A673 (cell line): ENCODE results near the gene SNRNP25. TPM values are rescaled to one million over a fixed set of nuclear protein-coding genes. Genes with fewer than 3 reads are reported as not detected.

Source experiments
- BruUV-seq: library from RNA; stranded (reverse); fragments of 400-500 nt; replicated peaks from 2 replicates; lab custom pipeline; 2021; lab: Mats Ljungman, UMichigan
- CTCF ChIA-PET: fragments of 300-600 bp; sonication (Branson Sonifier 250); formaldehyde crosslinking; loops from one replicate; lab custom pipeline; 2022; ENCODE audit warnings: antibody characterized with exemption; lab: Charles Lee
- POLR2A ChIA-PET: fragments of 300-600 bp; sonication (Branson Sonifier 250); formaldehyde crosslinking; loops from one replicate; lab custom pipeline; 2022; ENCODE audit warnings: antibody characterized with exemption; ENCODE audit not compliant: low non-redundant PET; lab: Charles Lee
- DNase-seq: peaks from one replicate; pipeline ENCODE4 v3.0.0-alpha.2; 2015; ENCODE audit warnings: low spot score
- H3K27ac ChIP-seq: fragments of 200-600 bp; sonication (generic); 2 replicates; pipeline ENCODE4 v1.5.1; 2016; ENCODE audit warnings: mixed run types, low read depth, mild to moderate bottlenecking, mixed read lengths, antibody characterized with exemption, low read length; ENCODE audit not compliant: poor library complexity, severe bottlenecking
- H3K27me3 ChIP-seq: fragments of 200-600 bp; sonication (generic); replicated peaks from 2 replicates; pipeline ENCODE4 v1.6.1; 2017; ENCODE audit warnings: mixed run types, low read depth, mild to moderate bottlenecking, mixed read lengths, antibody characterized with exemption, low read length; ENCODE audit not compliant: insufficient read depth, poor library complexity
- H3K36me3 ChIP-seq: fragments of 200-600 bp; sonication (generic); 2 replicates; pipeline ENCODE4 v1.6.1; 2016; ENCODE audit warnings: mixed run types, mild to moderate bottlenecking, mixed read lengths, antibody characterized with exemption, low read length; ENCODE audit not compliant: insufficient read depth, poor library complexity, severe bottlenecking
- H3K4me1 ChIP-seq: fragments of 200-600 bp; sonication (generic); 2 replicates; pipeline ENCODE4 v1.6.1; 2017; ENCODE audit warnings: mixed run types, mild to moderate bottlenecking, mixed read lengths, antibody characterized with exemption, low read length; ENCODE audit not compliant: insufficient read depth, poor library complexity, severe bottlenecking
- H3K4me3 ChIP-seq: fragments of 200-600 bp; sonication (generic); 2 replicates; pipeline ENCODE4 v1.5.1; 2016; ENCODE audit warnings: low read depth, mixed run types, mild to moderate bottlenecking, mixed read lengths, low read length; ENCODE audit not compliant: poor library complexity, severe bottlenecking
- H3K9me3 ChIP-seq: fragments of 200-600 bp; sonication (generic); 2 replicates; pipeline ENCODE4 v1.6.1; 2016; ENCODE audit warnings: mixed run types, low read depth, mild to moderate bottlenecking, mixed read lengths, antibody characterized with exemption, low read length; ENCODE audit not compliant: poor library complexity, severe bottlenecking
- EZH2 ChIP-seq: fragments of 200-600 bp; sonication (generic); IDR thresholded peaks from 2 replicates; pipeline ENCODE4 v1.6.1; 2017; ENCODE audit warnings: borderline replicate concordance, low read depth, mild to moderate bottlenecking, mixed read lengths, antibody characterized with exemption, low read length; ENCODE audit not compliant: poor library complexity, severe bottlenecking
- intact Hi-C: fragments of 100-400 bp; cut with micrococcal nuclease; formaldehyde crosslinking; loops from one replicate; pipeline ENCODE4 v1.10.0; 2022; ENCODE audit not compliant: unreplicated experiment
- total RNA-seq: library from RNA; stranded (reverse); gene quantifications from 2 replicates; pipeline ENCODE4 v1.2.3, GENCODE V29; 2021
- TF ChIP-seq, protein P1 (sequence below): fragments of 300-800, 200-600 bp; sonication (generic); conservative IDR thresholded peaks from 2 replicates; pipeline ENCODE4 v1.5.1; 2017; ENCODE audit warnings: low read depth, mild to moderate bottlenecking, antibody characterized with exemption, low read length, moderate library complexity, mixed read lengths

Gene SNRNP25
- total RNA-seq, 1 experiment from 2014 or later: 54.9 TPM

DNA sequence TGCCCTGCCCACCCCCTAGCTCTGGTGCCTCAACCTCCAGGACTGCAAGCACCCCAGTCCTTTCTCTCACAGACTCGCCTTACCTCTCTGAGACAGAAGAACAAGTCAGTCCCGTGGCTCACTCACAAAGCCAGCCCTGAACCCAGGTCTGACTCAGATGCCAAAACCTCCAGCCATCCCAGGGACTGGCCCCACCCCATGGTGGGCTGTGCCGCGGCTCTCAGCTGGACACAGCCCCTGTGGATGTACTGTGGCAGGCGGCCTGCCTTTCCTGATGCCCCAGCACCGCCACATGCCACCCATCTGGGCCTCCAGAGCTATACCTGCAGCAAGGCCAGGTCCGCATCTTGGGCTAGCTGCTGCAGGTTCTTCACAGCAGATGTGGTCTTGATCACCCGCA is 44.2 kb downstream of the SNRNP25 start:
- no peak overlapping the region for H3K4me3 ChIP-seq
- no peaks in the 10 kb centered on the region for H3K27me3 ChIP-seq
- DNase-seq: no peak
- TF ChIP-seq EZH2: no peak
- TF ChIP-seq, protein P1, sequence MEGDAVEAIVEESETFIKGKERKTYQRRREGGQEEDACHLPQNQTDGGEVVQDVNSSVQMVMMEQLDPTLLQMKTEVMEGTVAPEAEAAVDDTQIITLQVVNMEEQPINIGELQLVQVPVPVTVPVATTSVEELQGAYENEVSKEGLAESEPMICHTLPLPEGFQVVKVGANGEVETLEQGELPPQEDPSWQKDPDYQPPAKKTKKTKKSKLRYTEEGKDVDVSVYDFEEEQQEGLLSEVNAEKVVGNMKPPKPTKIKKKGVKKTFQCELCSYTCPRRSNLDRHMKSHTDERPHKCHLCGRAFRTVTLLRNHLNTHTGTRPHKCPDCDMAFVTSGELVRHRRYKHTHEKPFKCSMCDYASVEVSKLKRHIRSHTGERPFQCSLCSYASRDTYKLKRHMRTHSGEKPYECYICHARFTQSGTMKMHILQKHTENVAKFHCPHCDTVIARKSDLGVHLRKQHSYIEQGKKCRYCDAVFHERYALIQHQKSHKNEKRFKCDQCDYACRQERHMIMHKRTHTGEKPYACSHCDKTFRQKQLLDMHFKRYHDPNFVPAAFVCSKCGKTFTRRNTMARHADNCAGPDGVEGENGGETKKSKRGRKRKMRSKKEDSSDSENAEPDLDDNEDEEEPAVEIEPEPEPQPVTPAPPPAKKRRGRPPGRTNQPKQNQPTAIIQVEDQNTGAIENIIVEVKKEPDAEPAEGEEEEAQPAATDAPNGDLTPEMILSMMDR: no peak
- H3K9me3 ChIP-seq: no peaks in the 10 kb centered on the region
- H3K27ac ChIP-seq: no peak overlapping the region
- peaks cover 7% of the 10 kb centered on the region for H3K36me3 ChIP-seq
- intact Hi-C loops: loop anchor here (1.0 kb wide), 1 partner anchor 33 kb away; no protein-coding TSS in a partner anchor
- H3K4me1 ChIP-seq: no peaks in the 10 kb centered on the region
- BruUV-seq: no TSS peak
- ChIA-PET POLR2A (no interaction called here), CTCF (interaction anchor here (0.6 to 4.2 kb wide), 3 partner anchors 9 to 84 kb away, joined by 4 to 41 read pairs (median 10); no protein-coding TSS in a partner anchor)

DNA sequence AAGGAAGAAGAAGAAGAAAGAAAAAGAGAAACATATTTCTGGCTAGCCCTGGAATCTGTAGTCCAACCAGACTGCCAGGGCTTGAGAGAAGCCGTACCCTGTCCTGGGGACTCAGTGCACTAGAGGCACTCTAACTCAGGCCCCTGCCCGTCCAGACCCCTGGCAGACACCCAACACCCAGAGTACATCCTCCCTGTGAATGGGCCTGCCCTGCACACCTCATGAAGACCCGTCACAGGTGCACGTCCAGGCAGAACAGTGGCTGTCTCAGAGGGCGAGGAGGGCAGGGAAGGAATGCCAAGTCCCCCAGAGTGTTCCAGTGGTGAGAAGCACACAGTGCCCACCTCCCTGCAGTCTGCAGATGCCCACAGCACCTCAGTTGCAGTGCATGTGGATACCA is 47.4 kb downstream of the SNRNP25 start:
- H3K4me3 ChIP-seq: no peak overlapping the region
- CTCF ChIA-PET: no interaction called here
- no peak overlapping the region for H3K27ac ChIP-seq
- intact Hi-C loops: no loop called here
- no peak for TF ChIP-seq EZH2
- TF ChIP-seq, protein P1: no peak
- no peaks in the 10 kb centered on the region for H3K27me3 ChIP-seq
- H3K4me1 ChIP-seq: no peaks in the 10 kb centered on the region
- DNase-seq: no peak
- POLR2A ChIA-PET: no interaction called here
- no TSS peak for BruUV-seq
- peaks cover 18% of the 10 kb centered on the region for H3K36me3 ChIP-seq
- H3K9me3 ChIP-seq: no peaks in the 10 kb centered on the region

DNA sequence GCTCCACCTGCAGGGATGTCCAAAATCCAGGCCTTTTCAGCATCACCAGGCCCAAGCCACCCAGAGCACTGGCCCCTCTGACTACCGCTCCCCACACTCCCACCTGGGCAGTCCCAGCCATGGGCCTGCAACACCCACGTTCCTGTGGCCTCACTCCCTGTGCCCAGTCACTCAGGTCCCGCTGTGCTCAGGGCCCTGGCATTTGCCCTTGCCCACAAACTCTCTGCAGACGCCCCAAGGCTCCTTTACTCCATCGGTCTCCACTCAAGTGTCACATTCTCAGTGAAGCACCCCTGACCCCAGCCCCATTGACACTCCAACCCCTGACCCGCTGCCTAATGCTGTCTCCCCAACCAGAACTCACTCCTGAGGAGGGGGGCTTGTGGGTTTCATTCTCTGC is 48.0 kb downstream of the SNRNP25 start:
- no TSS peak for BruUV-seq
- no peaks in the 10 kb centered on the region for H3K27me3 ChIP-seq
- ChIA-PET CTCF (no interaction called here), POLR2A (no interaction called here)
- peaks cover 18% of the 10 kb centered on the region for H3K36me3 ChIP-seq
- TF ChIP-seq, protein P1: no peak
- no peaks in the 10 kb centered on the region for H3K4me1 ChIP-seq
- intact Hi-C loops: no loop called here
- DNase-seq: no peak
- no peak overlapping the region for H3K27ac ChIP-seq
- H3K4me3 ChIP-seq: no peak overlapping the region
- H3K9me3 ChIP-seq: no peaks in the 10 kb centered on the region
